HL-60 (cell line): ENCODE results near the gene SSTR4.
"Not testable (repeated sequence)": the region's sequence is repeated elsewhere in the genome, so short reads cannot be mapped to it uniquely, and the experiment has no call there.

ENCODE experiments used
- DNase-seq, 2 experiments: peaks; one replicate each; pipeline ENCODE4 v3.0.0-alpha.2; 2010 to 2020; ENCODE audit warnings: low read depth in 1 of 2, low spot score in 1 of 2
- H3K27ac ChIP-seq: fragments of 250-450 bp; sonication (Bioruptor Pico); replicated peaks from 2 replicates; pipeline ENCODE4 v1.5.1; 2020; ENCODE audit warnings: mild to moderate bottlenecking, moderate library complexity
- H3K27me3 ChIP-seq: fragments of 250-450 bp; sonication (Bioruptor Pico); 2 replicates; pipeline ENCODE4 v1.5.1; 2021; ENCODE audit warnings: mild to moderate bottlenecking, moderate library complexity; ENCODE audit not compliant: insufficient read depth, poor library complexity, severe bottlenecking
- H3K4me3 ChIP-seq: replicated peaks from 2 replicates; pipeline ENCODE4 v1.5.1; 2011; ENCODE audit warnings: mild to moderate bottlenecking, control low read depth, low read length; ENCODE audit not compliant: insufficient read depth
- CTCF ChIP-seq: IDR thresholded peaks from one replicate; pipeline ENCODE4 v1.5.1; 2011; ENCODE audit warnings: low read length, control low read depth, inconsistent platforms; ENCODE audit not compliant: insufficient read depth
- GABPA ChIP-seq: IDR thresholded peaks from 2 replicates; pipeline ENCODE4 v1.6.1; 2012; ENCODE audit warnings: low read depth
- POLR2AphosphoS5 ChIP-seq: IDR thresholded peaks from 2 replicates; pipeline ENCODE4 v1.6.1; 2012; ENCODE audit warnings: low read depth
- REST ChIP-seq: IDR thresholded peaks from 2 replicates; pipeline ENCODE4 v1.6.1; 2012; ENCODE audit warnings: low read depth; ENCODE audit not compliant: insufficient replicate concordance
- SPI1 ChIP-seq: IDR thresholded peaks from 2 replicates; pipeline ENCODE4 v1.6.1; 2012; ENCODE audit warnings: low read depth, mild to moderate bottlenecking, borderline replicate concordance
- long read RNA-seq: library from polyadenylated mRNA; unstranded; transcript quantifications from one replicate; pipeline ENCODE4 v2.0.0, GENCODE V29; 2020

Gene SSTR4
- long read RNA-seq: 0 reads

GRCh38 chr20:23034721-23035671 lies at the start of gene SSTR4:
TSS of gene SSTR4 (plus strand) at chr20:23035312. CDS start at chr20:23035484, 172 bp downstream.
- H3K4me3 ChIP-seq: no peak within 1 kb of the TSS

GRCh38 chr20:22986601-22987000 lies 48.5 kb upstream of the SSTR4 start:
- Histone ChIP-seq H3K4me3 (no peak overlapping the region), H3K27me3 (no peaks in the 10 kb centered on the region), H3K27ac (no peak overlapping the region)
- TF ChIP-seq POLR2AphosphoS5 (no peak), CTCF (no peak), REST (no peak), GABPA (no peak), SPI1 (peak; percentile 30; the same call in 1 of the 2 replicates)
- no peak for DNase-seq

More at GRCh38 chr20:23034721-23035671, at the start of gene SSTR4:
- Histone ChIP-seq H3K27ac (no peak within 1 kb of the TSS), H3K27me3 (no peaks in the 10 kb centered on the region)
- DNase-seq: no peak
- no peak for TF ChIP-seq CTCF
- no peak for TF ChIP-seq REST
- TF ChIP-seq GABPA: no peak
- TF ChIP-seq POLR2AphosphoS5: no peak
- no peak for TF ChIP-seq SPI1

GRCh38 chr20:22991424-22991823 lies 43.7 kb upstream of the SSTR4 start:
- H3K27ac ChIP-seq, H3K27me3 ChIP-seq, H3K4me3 ChIP-seq, DNase-seq: not testable (repeated sequence)

GRCh38 chr20:22993823-22994222 lies 41.3 kb upstream of the SSTR4 start:
- Histone ChIP-seq H3K27me3 (no peaks in the 10 kb centered on the region), H3K4me3 (no peak overlapping the region), H3K27ac (no peak overlapping the region)
- no peak for DNase-seq
- no peak for TF ChIP-seq GABPA
- no peak for TF ChIP-seq POLR2AphosphoS5
- TF ChIP-seq SPI1: no peak
- no peak for TF ChIP-seq CTCF
- no peak for TF ChIP-seq REST
